Activated CD8-positive, alpha-beta memory T cell treated with anti-CD3 and anti-CD28 coated beads for 4 hours (primary cell): ENCODE measurements around the gene LONRF2.

Experiments
- DNase-seq, 2 donors: peaks; one replicate each; pipeline ENCODE4 v3.0.0-alpha.2; 2020; ENCODE audit warnings: low read depth in 2 of 2

The LONRF2 gene

GRCh38 chr2:100236166-100236565 is 86.1 kb downstream of the LONRF2 start:
- no peak for DNase-seq

- no peak for DNase-seq
Observed at GRCh38 chr2:100235581-100235980, 86.7 kb downstream of the LONRF2 start.

- no peak for DNase-seq
Observed at GRCh38 chr2:100235098-100235497, 87.2 kb downstream of the LONRF2 start.

GRCh38 chr2:100234141-100234540 is 88.2 kb downstream of the LONRF2 start:
- DNase-seq, result no peak

- no peak for DNase-seq
Observed at GRCh38 chr2:100233061-100233460, 89.2 kb downstream of the LONRF2 start.

GRCh38 chr2:100230754-100231153 is 91.5 kb downstream of the LONRF2 start:
- DNase-seq, result no peak

- no peak for DNase-seq
Observed at GRCh38 chr2:100228967-100229366, 93.3 kb downstream of the LONRF2 start.

- no peak for DNase-seq
Observed at GRCh38 chr2:100228415-100228814, 93.9 kb downstream of the LONRF2 start.

- no peak for DNase-seq
Observed at GRCh38 chr2:100224988-100225710, 97.2 kb downstream of the LONRF2 start.

- no peak for DNase-seq
Observed at GRCh38 chr2:100223502-100223901, 98.8 kb downstream of the LONRF2 start.
